GM23338 (cell line): ENCODE measurements around the gene BICDL2. TPM values are rescaled to one million over a fixed set of nuclear protein-coding genes. Genes with fewer than 3 reads are reported as not detected.

Source experiments
- ATAC-seq: fragments of 200-7000 bp; cut with Tn5 transposase; 3 replicates; pipeline ENCODE4 v1.9.1; 2020
- DNase-seq: peaks from one replicate; pipeline ENCODE4 v3.0.0-alpha.2; 2015; ENCODE audit warnings: low spot score
- H2AFZ ChIP-seq: fragments of 200-600 bp; sonication (generic); 2 replicates; pipeline ENCODE4 v1.8.0; 2016; ENCODE audit warnings: antibody characterized with exemption, mild to moderate bottlenecking, moderate library complexity
- H3F3A ChIP-seq: fragments of 200-600 bp; sonication (generic); replicated peaks from 2 replicates; pipeline ENCODE4 v1.8.0; 2017; ENCODE audit warnings: antibody characterized with exemption, mixed run types, low read depth
- H3K27ac ChIP-seq: fragments of 200-600 bp; sonication (generic); 2 replicates; pipeline ENCODE4 v1.6.1; 2016; ENCODE audit warnings: low read depth
- H3K27me3 ChIP-seq: fragments of 200-600 bp; sonication (generic); 2 replicates; pipeline ENCODE4 v1.8.0; 2016; ENCODE audit warnings: mild to moderate bottlenecking, mixed run types, moderate library complexity; ENCODE audit not compliant: insufficient read depth
- H3K36me3 ChIP-seq: fragments of 200-600 bp; sonication (generic); 2 replicates; pipeline ENCODE4 v1.8.0; 2016; ENCODE audit warnings: mild to moderate bottlenecking; ENCODE audit not compliant: insufficient read depth
- H3K4me1 ChIP-seq: fragments of 200-600 bp; sonication (generic); 2 replicates; pipeline ENCODE4 v1.8.0; 2016; ENCODE audit warnings: mild to moderate bottlenecking, moderate library complexity; ENCODE audit not compliant: insufficient read depth
- H3K4me2 ChIP-seq: fragments of 200-600 bp; sonication (generic); 2 replicates; pipeline ENCODE4 v1.7.1; 2017; ENCODE audit warnings: mixed run types
- H3K4me3 ChIP-seq: fragments of 200-600 bp; sonication (generic); 2 replicates; pipeline ENCODE4 v1.6.1; 2016; ENCODE audit warnings: mixed run types
- H3K79me2 ChIP-seq: fragments of 200-600 bp; sonication (generic); replicated peaks from 2 replicates; pipeline ENCODE4 v1.8.0; 2017; ENCODE audit warnings: mild to moderate bottlenecking; ENCODE audit not compliant: insufficient read depth
- H3K9me2 ChIP-seq: fragments of 200-600 bp; sonication (generic); 2 replicates; pipeline ENCODE4 v1.8.0; 2017; ENCODE audit not compliant: insufficient read depth
- H4K20me1 ChIP-seq: fragments of 200-600 bp; sonication (generic); replicated peaks from 2 replicates; pipeline ENCODE4 v1.8.0; 2017; ENCODE audit warnings: mild to moderate bottlenecking; ENCODE audit not compliant: insufficient read depth
- H3K27ac Mint-ChIP-seq: 2 replicates; pipeline ENCODE4 v1.8.0; 2020; ENCODE audit warnings: inconsistent platforms, mild to moderate bottlenecking, moderate library complexity, mixed read lengths
- H3K27me3 Mint-ChIP-seq: 3 replicates; pipeline ENCODE4 v1.8.0; 2022; ENCODE audit warnings: low read depth, mild to moderate bottlenecking, moderate library complexity, mixed read lengths, inconsistent platforms; ENCODE audit not compliant: insufficient read depth, poor library complexity
- H3K36me3 Mint-ChIP-seq: 3 replicates; pipeline ENCODE4 v1.8.0; 2021; ENCODE audit warnings: low read depth, mild to moderate bottlenecking, inconsistent platforms, moderate library complexity, mixed read lengths
- H3K4me1 Mint-ChIP-seq: 3 replicates; pipeline ENCODE4 v1.8.0; 2020; ENCODE audit warnings: mild to moderate bottlenecking, inconsistent platforms, mixed read lengths
- H3K4me3 Mint-ChIP-seq: 3 replicates; pipeline ENCODE4 v1.8.0; 2021; ENCODE audit warnings: moderate library complexity, mild to moderate bottlenecking, inconsistent platforms, mixed read lengths
- H3K9me3 Mint-ChIP-seq: 3 replicates; pipeline ENCODE4 v1.8.0; 2020; ENCODE audit warnings: moderate library complexity, mild to moderate bottlenecking, inconsistent platforms, mixed read lengths
- CREB1 ChIP-seq: fragments of 250-450 bp; sonication (Bioruptor Pico); IDR thresholded peaks from 2 replicates; pipeline ENCODE4 v1.5.0; 2020; ENCODE audit warnings: low read depth, mild to moderate bottlenecking, moderate library complexity
- EZH2 ChIP-seq: fragments of 200-600 bp; sonication (generic); IDR thresholded peaks from one replicate; pipeline ENCODE4 v1.8.0; 2017; ENCODE audit warnings: antibody characterized with exemption, mild to moderate bottlenecking, low read depth; ENCODE audit not compliant: unreplicated experiment
- EZH2phosphoT487 ChIP-seq: fragments of 200-600 bp; sonication (generic); IDR thresholded peaks from one replicate; pipeline ENCODE4 v1.8.1; 2018; ENCODE audit warnings: antibody characterized with exemption; ENCODE audit not compliant: unreplicated experiment
- NANOG ChIP-seq: IDR thresholded peaks from 2 replicates; pipeline ENCODE4 v1.6.1; 2016; ENCODE audit warnings: antibody characterized with exemption, borderline replicate concordance
- POLR2AphosphoS5 ChIP-seq: IDR thresholded peaks from 2 replicates; pipeline ENCODE4 v1.6.1; 2016; ENCODE audit warnings: antibody characterized with exemption, low read depth
- STAT1 ChIP-seq: IDR thresholded peaks from one replicate; pipeline ENCODE4 v1.6.1; 2016; ENCODE audit warnings: antibody characterized with exemption; ENCODE audit not compliant: unreplicated experiment
- ZNF331 ChIP-seq: fragments of 250-450 bp; sonication (Bioruptor Pico); IDR thresholded peaks from 2 replicates; pipeline ENCODE4 v1.5.0; 2020; ENCODE audit warnings: low read depth, mild to moderate bottlenecking, moderate library complexity
- polyA plus RNA-seq: library from polyadenylated mRNA; unstranded; fragments of >200 nt; fragmentation: Nextera tagmentation; extraction: Ambion mirVana; gene quantifications from 2 replicates; pipeline ENCODE4 v1.2.1, GENCODE V29; 2016
- total RNA-seq: library from RNA; depleted of rRNA; stranded (reverse); fragments of >200 nt; shearing (Covaris generic); gene quantifications from 2 replicates; pipeline ENCODE4 v1.2.3, GENCODE V29; 2014
- TF ChIP-seq, protein P1 (sequence below): IDR thresholded peaks from 2 replicates; pipeline ENCODE4 v1.6.1; 2016; ENCODE audit warnings: antibody characterized with exemption
- TF ChIP-seq, protein P2 (sequence below), 2 experiments: fragments of 200-600 bp in 1 of 2; sonication (generic) in 1 of 2; conservative IDR thresholded peaks; 2 replicates each; pipeline versions ENCODE4 v1.5.1 to v1.6.1; 2016 to 2017; ENCODE audit warnings: antibody characterized with exemption in 2 of 2, low read depth in 2 of 2, mild to moderate bottlenecking in 2 of 2, moderate library complexity in 1 of 2

BICDL2 gene
- total and polyA plus RNA-seq, 2 experiments from 2014 or later, result 12.7 to 18.4 TPM

DNA sequence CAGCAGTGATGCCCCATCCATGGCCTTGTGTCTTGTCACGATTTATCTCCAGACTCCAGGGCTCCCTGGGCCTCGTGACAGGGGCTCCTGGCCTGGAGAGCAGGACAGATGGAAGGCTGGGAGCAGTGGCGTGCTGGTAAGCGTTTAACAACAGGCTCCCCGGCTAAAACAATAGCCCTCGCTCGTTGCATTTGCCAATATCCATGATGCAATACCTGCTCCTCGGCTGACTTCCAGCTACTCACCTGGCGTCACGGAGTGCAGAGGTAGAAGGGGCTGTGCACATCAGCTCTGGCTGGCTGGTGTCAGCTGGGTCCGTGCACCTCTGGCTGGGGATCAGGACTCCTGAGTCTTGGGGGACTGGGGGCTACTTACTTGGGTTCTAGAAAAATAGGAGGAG, 1.5 kb upstream of the BICDL2 start:
- Histone ChIP-seq H3K4me3 (0 out of 2 replicates have a peak overlapping the region, but pooled peaks have one; percentile 20), H3K79me2 (no peaks in the 10 kb centered on the region), H3K9me2 (no peaks in the 10 kb centered on the region), H2AFZ (no peak overlapping the region), H3K27me3 (no peaks in the 10 kb centered on the region), H3K36me3 (no peaks in the 10 kb centered on the region), H3F3A (peaks cover 15% of the 10 kb centered on the region; the same call in 1 of the 2 replicates), H3K4me2 (peak overlapping the region; percentile 65), H3K4me1 (peaks cover 21% of the 10 kb centered on the region; the same call in 1 of the 2 replicates), H4K20me1 (peaks cover 3% of the 10 kb centered on the region; the same call in 1 of the 2 replicates), H3K27ac (peak overlapping the region; percentile 64; the same call in 1 of the 2 replicates)
- ATAC-seq (peak; percentile 25), DNase-seq (peak; percentile 89)
- Mint-ChIP-seq H3K36me3 (peaks cover 12% of the 10 kb centered on the region), H3K9me3 (peaks cover 4% of the 10 kb centered on the region; the same call in 2 of the 3 replicates), H3K27ac (peak overlapping the region; percentile 96), H3K27me3 (peaks cover 18% of the 10 kb centered on the region), H3K4me1 (peaks cover 22% of the 10 kb centered on the region), H3K4me3 (peak overlapping the region; percentile 81; the same call in 1 of the 3 replicates)
- TF ChIP-seq POLR2AphosphoS5 (peak; percentile 44; the same call in 1 of the 2 replicates), ZNF331 (CRISPR knock-in tag) (no peak)

DNA sequence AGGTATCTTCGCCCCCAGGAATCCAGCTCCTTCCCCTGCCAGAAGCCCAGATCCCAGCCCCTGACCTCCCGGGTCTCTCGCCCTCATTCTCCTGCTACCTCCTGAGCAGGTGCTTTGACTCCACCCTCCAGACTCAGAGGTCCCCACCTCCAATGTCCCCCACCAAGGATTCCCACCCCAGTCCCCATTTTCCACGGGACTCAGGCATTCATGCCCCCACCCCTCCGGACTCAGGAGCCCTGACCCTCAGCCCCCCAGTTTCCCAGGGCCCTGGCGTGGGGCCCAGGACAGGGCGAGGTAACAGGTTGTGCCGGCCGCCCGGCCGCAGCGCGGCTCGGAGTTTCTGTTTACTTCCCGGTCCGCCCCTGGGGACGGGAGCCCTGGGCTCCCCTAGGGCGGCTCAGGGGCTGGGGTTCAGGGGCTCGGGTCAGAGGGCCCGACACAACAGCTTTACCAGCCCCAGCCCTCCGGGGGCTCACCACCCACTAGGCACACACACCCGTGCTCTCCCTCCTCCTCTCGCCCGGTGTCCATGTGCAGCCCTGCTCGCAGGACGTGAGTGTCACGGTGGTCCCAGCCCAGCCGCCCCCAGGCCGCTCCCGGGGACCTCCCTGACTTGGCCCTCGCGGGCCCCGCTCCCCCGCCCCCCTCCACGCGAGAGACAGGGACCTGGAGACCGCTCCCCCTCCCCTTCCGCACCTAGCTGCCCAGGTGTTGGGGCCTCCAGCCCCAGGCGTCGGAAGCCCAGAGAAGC, 595 bp downstream of the BICDL2 start:
- Histone ChIP-seq H3K9me2 (no peaks in the 10 kb centered on the region), H3K4me1 (peaks cover 28% of the 10 kb centered on the region; the same call in 1 of the 2 replicates), H3K36me3 (no peaks in the 10 kb centered on the region), H3K4me2 (peak overlapping the region; percentile 96), H3F3A (peaks cover 22% of the 10 kb centered on the region; the same call in 1 of the 2 replicates), H3K4me3 (peak overlapping the region; percentile 84), H3K27ac (no peak overlapping the region), H3K79me2 (no peaks in the 10 kb centered on the region), H4K20me1 (peaks cover 14% of the 10 kb centered on the region), H3K27me3 (no peaks in the 10 kb centered on the region), H2AFZ (no peak overlapping the region)
- DNase-seq (peak; percentile 62), ATAC-seq (peak; percentile 49)
- H3K9me3 Mint-ChIP-seq, result peaks cover 4% of the 10 kb centered on the region; the same call in 2 of the 3 replicates
- H3K27me3 Mint-ChIP-seq, result peaks cover 24% of the 10 kb centered on the region
- TF ChIP-seq EZH2phosphoT487, result no peak
- H3K27ac Mint-ChIP-seq, result no peak overlapping the region
- peak overlapping the region; percentile 79 for H3K4me3 Mint-ChIP-seq
- H3K4me1 Mint-ChIP-seq, result peaks cover 33% of the 10 kb centered on the region
- peaks cover 22% of the 10 kb centered on the region for H3K36me3 Mint-ChIP-seq

DNA sequence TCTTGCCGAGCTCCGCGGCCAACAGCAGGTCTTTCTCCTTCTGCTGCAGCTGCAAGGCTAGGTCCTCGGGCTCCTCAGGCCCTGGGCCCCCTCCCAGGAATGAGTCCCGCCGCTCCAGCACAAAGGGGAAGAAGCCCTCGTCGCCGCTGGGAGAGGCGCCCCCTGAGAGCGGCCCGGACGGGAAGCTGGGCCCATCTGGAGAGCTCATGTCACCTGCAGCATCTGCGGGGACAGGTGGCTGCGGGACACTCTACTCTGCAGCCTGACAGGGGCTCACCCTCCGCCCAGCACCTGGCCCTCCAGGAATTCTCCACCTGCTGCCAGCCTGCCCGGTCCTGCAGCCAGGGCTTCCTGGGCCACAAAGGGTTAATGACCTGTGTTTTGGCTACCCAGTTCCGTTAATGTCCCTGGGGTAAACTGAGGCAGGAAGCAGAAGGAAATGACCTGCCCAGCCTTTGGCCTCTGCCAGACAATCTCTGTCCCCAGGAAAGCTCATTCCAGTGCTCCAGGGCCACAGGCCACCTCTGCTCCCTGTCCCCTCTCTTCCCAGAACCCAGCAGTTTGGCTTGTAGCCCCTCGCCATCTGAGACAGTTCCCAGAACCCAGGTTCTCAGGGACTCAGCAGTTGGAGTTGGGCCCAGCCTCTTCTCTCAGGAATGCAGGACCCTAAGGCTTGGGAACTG, 1.3 kb downstream of the BICDL2 start:
- Histone ChIP-seq H3K9me2 (no peaks in the 10 kb centered on the region), H2AFZ (no peak overlapping the region), H3F3A (peaks cover 22% of the 10 kb centered on the region; the same call in 1 of the 2 replicates), H3K4me2 (peak overlapping the region; percentile 96), H3K36me3 (no peaks in the 10 kb centered on the region), H3K4me3 (peak overlapping the region; percentile 84), H3K27ac (no peak overlapping the region), H3K4me1 (peaks cover 29% of the 10 kb centered on the region; the same call in 1 of the 2 replicates), H3K27me3 (peaks cover 2% of the 10 kb centered on the region; the same call in 1 of the 2 replicates), H3K79me2 (no peaks in the 10 kb centered on the region), H4K20me1 (peaks cover 17% of the 10 kb centered on the region)
- peaks cover 24% of the 10 kb centered on the region for H3K27me3 Mint-ChIP-seq
- no peak for ATAC-seq
- peaks cover 22% of the 10 kb centered on the region for H3K36me3 Mint-ChIP-seq
- no peak overlapping the region for H3K27ac Mint-ChIP-seq
- peaks cover 35% of the 10 kb centered on the region for H3K4me1 Mint-ChIP-seq
- DNase-seq, result no peak
- H3K4me3 Mint-ChIP-seq, result peak overlapping the region; percentile 79
- peaks cover 4% of the 10 kb centered on the region for H3K9me3 Mint-ChIP-seq
- no peak for TF ChIP-seq CREB1 (CRISPR knock-in tag)
- no peak for TF ChIP-seq NANOG
- TF ChIP-seq, protein P1, sequence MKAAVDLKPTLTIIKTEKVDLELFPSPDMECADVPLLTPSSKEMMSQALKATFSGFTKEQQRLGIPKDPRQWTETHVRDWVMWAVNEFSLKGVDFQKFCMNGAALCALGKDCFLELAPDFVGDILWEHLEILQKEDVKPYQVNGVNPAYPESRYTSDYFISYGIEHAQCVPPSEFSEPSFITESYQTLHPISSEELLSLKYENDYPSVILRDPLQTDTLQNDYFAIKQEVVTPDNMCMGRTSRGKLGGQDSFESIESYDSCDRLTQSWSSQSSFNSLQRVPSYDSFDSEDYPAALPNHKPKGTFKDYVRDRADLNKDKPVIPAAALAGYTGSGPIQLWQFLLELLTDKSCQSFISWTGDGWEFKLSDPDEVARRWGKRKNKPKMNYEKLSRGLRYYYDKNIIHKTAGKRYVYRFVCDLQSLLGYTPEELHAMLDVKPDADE, result no peak
- TF ChIP-seq EZH2, result no peak
- no peak for TF ChIP-seq ZNF331 (CRISPR knock-in tag)
- TF ChIP-seq STAT1, result no peak
- TF ChIP-seq, protein P2, sequence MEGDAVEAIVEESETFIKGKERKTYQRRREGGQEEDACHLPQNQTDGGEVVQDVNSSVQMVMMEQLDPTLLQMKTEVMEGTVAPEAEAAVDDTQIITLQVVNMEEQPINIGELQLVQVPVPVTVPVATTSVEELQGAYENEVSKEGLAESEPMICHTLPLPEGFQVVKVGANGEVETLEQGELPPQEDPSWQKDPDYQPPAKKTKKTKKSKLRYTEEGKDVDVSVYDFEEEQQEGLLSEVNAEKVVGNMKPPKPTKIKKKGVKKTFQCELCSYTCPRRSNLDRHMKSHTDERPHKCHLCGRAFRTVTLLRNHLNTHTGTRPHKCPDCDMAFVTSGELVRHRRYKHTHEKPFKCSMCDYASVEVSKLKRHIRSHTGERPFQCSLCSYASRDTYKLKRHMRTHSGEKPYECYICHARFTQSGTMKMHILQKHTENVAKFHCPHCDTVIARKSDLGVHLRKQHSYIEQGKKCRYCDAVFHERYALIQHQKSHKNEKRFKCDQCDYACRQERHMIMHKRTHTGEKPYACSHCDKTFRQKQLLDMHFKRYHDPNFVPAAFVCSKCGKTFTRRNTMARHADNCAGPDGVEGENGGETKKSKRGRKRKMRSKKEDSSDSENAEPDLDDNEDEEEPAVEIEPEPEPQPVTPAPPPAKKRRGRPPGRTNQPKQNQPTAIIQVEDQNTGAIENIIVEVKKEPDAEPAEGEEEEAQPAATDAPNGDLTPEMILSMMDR (conservative IDR thresholded peaks at IDR 0.05; ENCODE audit: low read depth in 2 of 2), result no peak
